Stimulated activated CD4-positive, alpha-beta T cell treated with anti-CD3 and anti-CD28 coated beads, Interleukin-1b, Interleukin-23, amount 100 ng/mL, for 4 hours (primary cell): ENCODE data around the gene CLCA2.

Experiments used
- DNase-seq, 2 donors: peaks; one replicate each; pipeline ENCODE4 v3.0.0-alpha.2; 2020; ENCODE audit warnings: low read depth in 2 of 2

Gene CLCA2

DNA sequence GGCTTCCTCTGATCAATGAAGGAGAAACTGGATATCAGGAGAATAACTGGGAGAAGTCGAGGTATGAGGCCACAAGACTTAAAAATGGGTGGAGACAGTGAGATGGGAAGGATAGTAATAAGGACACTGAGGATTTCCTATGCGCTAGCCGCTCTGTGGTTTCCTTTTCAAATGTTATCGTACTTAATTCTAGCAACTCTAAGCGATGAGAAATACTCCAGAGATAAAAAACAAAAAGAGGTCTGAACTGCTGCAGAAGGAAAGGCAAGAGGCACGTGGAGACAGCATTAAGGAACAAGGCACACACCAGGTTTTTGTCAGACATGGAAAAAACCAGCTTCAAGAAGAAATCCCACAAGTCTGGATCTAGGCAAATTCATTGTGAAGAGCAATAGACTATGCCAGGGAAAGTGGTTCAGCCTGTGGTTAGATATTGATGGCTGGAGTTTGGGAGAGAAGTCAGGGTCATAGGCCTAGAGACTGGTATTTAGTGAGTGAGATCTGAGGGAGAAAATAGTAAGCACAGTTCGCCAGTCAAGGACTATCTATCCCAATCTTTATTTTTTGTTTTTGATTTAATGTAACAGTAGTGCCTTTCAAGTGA lies 5.3 kb downstream of the CLCA2 start:
- no peak for DNase-seq

DNA sequence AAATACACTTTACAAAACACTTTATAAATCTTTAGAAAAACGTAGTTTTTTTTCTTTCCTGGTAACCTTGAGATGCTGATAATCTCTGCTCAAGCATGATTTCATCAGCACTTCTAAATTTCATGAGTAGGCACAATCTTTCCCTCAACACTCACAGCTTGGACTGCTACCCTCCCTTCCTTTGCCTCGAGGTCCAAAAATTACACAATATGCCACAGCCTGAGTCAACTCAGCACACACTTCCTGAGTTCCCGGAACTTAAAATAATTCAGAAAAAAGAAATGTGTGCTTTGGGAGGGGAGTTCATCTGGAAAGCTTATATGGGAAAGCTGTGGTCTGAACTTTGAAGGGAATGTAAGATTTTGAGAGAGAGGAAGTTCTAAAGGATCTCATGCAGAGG lies 5.9 kb downstream of the CLCA2 start:
- no peak for DNase-seq

DNA sequence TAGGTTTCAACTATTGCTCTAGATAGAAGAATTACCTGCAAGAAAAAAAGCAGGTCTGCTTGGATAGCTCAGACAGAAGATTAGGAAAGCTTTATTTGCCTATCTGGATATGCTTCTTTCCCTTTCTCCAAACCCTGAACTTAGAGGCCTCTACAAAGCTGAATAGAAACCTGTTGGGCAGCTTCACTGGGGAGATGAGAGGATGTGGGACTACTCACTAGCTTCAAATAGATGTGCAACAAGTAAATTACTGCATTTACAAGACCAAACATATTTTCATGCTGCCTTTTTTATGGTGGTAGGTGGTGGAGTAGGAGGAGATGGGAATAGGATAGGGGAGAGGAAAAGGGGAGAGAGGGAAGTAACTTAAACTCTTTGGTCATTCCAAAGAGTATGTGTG lies 6.4 kb downstream of the CLCA2 start:
- DNase-seq, result no peak

DNA sequence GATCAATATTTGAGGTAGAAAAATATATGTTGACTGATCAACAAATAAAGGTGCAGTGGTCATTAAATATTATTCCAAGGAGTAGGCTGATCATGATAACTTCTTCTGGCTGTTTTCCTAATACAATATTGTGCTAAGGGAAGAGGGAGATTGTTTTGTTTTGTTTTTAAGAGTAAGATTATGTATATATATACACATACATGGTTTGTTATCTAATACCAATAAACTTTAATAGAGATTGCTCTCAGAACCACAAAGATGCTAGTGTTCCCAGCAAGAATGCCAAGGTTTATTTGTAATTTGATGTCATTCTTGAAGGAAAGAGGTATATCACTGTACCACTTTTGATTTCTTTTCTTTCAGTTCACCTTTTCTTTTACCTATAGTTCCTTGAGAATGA lies 10.1 kb downstream of the CLCA2 start:
- no peak for DNase-seq

DNA sequence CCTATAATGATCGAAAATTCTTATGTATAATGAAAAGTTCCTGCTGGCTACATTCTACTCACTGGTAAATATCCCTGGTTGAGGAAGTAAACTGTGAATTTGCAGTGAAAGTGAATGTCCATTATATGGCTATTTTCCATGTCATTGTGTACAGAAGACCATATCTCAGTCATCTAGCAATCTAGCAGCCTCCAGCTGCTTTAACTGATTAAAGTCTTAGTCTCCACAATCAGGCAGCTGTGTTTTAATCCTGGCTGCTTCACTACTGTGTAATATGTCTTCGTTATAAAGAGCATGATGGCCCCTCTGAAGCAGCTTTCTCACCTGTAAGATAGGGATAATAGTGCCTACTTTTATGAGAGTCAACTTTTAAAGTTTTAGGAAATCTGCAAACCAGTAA lies 11.4 kb downstream of the CLCA2 start:
- no peak for DNase-seq

DNA sequence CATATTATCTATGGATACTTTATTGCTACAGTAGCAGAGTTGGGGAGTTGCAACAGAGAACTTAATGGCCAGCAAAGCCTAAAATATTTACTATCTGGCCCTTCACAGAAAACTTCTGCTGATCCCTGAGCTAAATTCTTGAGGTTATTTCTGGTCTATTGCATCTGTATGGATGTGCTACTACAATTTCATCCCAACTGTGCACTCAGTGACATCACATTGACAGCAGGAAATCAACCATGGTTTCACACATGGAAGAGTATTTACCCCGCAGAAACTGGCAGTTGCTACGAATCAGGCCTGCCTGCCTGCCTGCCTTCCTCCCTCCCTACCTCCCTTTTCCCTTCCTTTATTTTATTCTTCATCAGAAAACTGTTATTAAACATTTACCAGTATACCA lies 12.1 kb downstream of the CLCA2 start:
- no peak for DNase-seq

DNA sequence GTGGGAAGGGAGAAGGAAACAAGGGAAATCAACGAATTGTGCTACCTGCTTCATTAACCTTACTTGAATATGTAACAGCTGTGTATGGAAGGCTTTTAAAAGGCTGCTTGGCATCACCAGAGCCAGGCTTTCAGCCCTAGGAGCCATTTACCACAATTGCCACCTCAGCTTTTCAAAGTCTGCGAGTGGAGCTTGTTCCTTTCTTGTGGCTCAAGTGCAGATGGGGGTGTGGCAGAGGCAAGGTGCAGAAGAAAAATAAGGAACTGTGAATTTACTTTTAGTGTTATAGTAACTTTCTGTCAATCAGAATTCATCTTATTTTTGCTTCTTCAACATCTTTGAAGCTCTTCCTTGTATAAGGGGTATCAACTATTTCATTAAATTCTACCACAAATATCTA lies 17.6 kb downstream of the CLCA2 start:
- DNase-seq, result no peak

DNA sequence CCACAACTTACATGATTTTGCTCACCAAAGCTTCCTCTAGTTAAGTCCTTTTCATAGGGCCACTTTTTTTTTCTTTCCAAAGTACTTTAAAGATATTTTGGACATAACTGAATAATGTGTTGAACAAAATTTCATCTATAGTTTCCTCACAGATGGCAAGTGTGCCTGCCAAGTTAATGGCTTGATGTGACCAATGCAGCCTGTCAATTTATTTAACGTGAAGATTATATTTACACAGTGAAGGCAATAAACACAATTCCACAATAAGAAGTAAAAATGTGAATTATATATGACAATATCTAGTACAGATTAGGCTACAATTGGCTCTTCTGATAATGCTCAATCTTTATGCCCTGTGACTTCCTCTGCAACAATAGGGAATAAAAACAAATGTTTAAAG lies 18.0 kb downstream of the CLCA2 start:
- DNase-seq, result no peak

DNA sequence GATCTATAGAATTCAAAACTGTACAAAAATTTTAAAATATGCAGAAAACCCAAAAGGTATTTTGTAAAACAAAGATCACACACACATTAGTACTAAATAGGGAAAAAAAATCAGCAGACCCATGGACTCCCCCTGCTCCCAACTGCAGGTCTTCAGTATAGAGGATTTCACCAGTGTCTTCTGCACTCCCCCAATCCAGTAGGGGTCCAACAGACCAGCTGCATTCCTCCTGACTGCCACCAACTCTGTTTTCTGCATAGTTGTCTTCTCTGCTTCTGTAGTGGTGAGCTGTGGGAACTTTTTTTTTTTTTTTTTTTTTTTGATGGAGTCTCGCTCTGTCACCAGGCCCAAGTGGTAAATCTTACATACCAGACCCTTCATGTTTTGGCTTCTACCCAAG lies 21.9 kb downstream of the CLCA2 start:
- no peak for DNase-seq

DNA sequence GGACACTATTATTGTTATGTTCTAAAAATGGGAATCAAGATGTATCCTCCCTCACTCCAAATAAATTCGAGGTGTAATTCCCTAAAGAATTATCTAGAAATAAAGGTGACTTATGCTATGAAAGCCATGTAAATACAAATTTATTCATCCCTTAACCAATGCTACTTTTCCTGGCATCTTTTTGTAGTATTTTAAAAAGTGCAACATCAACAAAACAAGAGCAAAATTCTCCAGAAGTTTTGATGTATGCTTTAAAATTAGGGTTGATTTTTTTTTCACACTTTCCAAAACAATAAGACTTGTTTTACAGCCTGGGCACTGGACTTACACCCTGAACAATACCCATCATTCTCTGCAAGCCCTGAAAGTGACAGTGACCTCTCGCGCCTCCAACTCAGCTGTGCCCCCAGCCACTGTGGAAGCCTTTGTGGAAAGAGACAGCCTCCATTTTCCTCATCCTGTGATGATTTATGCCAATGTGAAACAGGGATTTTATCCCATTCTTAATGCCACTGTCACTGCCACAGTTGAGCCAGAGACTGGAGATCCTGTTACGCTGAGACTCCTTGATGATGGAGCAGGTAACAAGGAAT lies 23.3 kb downstream of the CLCA2 start:
- DNase-seq, result no peak

DNA sequence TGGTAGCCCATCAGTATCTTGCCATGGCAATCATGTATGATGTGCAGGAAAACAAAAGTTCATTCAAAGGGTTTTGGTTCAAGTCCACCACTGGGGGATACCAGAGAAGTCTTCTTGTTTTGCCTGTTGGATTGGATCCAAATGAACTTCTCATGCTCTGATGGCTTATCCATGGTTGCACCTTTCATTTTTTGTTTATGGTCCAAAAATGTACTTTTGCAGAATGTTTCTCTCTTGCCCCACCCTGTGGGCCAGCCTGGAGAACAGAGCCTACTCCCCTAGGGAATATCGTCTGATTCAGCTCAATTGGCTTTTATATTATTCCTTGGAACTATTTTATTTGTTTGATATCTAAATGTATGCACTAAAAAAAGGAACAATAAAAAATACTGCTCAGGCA lies 24.7 kb downstream of the CLCA2 start:
- DNase-seq, result no peak

DNA sequence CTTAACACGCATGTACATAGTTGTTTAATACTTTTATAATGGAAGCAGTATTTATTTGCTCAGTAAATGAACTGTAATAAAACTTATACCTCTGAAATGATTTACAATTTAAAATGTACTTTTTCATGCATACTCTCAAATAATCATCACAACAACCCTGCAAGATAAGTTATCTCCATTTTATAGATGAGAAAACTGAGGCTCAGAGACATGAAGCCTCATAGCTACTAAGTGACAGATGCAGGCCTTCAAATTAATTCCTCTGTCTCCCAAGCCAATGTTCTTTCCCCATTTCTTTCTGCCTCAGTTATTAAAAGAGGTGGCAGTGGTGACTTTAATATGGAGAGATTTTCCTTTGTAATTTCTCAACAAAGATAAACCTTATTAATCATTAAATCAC lies 25.1 kb downstream of the CLCA2 start:
- no peak for DNase-seq

DNA sequence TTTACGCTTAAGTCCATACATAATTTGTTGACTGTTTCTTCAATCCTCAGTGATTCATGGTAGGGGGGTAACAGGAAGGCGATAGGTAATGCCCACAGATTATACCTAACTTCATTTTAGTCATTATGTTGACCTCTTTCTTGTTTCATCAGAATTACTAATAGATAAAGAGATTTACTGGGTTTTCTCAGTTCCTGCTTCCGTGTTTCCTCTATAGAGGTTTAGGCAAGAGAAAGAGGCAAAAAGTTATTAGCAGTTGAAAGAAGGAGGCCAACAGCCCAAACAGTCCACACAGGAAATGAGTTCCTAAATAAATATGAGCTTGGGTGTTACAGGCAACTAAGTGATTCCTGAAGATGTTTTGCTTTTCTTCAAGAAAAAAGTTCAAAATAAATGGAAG lies 26.9 kb downstream of the CLCA2 start:
- DNase-seq, result no peak

DNA sequence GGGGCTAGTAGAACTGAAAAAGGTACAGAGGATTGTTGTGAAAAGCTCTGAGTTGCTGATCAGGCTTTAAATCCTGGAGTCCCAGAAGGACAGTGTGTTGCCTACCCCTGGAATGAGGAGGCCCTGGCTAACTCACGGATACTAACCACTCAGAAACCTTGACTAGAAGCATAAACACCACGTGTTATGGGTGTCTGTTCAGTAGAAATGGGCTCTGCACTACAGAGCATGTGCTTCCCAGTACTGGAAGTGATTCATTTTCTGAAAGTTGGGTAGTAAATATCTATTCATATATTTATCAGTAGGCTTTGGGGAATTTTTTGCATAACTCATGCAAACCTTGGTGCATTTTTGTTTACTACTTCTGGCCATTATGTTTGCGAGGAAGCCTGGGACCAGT lies 29.7 kb downstream of the CLCA2 start:
- no peak for DNase-seq

DNA sequence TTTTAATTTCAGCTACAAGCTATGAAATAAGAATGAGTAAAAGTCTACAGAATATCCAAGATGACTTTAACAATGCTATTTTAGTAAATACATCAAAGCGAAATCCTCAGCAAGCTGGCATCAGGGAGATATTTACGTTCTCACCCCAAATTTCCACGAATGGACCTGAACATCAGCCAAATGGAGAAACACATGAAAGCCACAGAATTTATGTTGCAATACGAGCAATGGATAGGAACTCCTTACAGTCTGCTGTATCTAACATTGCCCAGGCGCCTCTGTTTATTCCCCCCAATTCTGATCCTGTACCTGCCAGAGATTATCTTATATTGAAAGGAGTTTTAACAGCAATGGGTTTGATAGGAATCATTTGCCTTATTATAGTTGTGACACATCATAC lies 31.1 kb downstream of the CLCA2 start:
- DNase-seq, result no peak

DNA sequence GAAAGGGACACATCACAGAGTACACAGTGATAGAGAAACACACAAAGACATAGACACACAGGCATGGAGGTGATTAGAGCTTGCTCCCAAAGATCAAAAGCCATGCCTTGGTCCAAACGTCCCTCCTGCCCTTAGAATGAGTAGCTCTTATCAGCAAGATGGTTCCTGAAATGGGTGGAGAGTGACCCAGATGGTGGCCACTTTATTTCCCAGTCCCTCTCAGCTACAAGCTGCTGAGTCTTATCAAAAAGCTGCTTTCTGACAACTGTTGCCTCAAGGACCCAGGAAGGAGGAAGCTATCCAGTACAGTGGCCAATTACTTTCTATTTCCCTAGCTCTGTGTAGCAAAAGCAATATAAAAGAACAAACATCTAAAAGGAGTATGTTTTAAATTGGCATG lies 37.0 kb downstream of the CLCA2 start:
- DNase-seq, result no peak

DNA sequence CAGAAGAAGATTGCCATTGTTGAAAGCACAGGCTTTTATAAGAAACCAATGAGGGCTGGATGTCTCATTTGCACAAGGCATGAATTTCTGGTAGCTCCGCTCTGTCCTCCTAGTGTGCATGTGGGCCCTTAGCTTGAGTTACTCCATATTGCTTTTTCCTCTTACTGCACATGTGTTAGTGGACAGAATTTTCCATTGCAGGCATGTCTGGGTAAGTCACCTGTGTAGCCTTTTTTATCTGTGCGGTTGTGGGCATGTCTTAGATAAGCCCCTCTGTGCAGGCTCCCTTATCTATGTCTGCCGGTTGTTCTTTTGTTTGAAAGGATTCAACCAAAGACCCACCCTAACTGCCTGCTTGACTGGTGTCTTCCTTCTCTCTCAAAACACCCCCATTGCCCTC lies 37.5 kb downstream of the CLCA2 start:
- no peak for DNase-seq

DNA sequence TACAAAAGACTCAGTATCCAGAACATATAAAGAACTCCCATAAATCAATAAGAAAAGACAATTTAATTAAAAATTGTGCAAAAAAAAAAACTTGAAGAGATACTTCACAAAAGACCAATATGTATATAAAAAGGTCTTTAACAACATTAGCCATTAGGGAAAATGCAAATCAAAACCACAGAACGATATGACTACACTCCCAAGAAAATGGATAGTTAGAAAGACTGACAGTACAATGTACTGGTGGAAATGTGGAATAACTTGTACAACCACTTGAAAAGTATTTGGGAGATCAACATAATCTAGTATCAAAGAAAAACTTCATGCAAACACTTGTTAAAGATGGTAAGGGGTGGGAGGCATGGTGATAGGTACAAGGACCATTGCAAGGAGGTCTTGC lies 40.8 kb downstream of the CLCA2 start:
- DNase-seq, result no peak

DNA sequence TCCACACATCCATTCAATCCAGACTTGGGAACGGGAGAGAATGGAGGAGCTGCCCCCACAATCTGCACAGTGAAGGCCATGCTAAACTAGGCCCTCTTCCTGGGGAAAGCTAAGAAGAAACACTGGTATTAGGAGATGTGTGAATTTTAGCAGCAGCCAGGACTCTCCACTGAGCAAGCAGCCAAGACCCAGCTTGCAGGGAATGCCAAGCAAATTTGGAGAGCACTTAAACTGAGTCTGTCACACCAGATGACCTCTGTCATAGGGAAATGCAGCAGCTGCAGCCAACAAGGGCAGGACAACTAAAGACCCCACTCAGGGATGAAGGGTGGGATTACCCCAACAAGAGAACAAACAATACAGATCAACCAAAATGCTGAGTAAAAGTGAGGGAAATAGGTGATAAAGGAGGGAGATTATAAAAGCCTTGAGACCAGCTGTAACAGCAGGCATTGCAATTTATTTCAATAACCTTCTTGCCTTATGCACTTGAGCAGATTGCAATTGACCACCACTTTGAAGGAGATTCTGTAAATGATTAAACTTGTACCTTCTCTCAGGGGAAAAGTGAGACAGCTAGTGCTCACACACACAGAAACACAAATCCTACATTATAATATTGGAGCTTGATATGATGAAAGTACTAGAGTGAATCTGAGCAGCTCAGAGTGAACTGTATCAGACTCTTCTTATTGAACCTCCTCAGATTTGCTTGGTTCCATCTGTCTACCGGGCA lies 42.3 kb downstream of the CLCA2 start:
- no peak for DNase-seq

DNA sequence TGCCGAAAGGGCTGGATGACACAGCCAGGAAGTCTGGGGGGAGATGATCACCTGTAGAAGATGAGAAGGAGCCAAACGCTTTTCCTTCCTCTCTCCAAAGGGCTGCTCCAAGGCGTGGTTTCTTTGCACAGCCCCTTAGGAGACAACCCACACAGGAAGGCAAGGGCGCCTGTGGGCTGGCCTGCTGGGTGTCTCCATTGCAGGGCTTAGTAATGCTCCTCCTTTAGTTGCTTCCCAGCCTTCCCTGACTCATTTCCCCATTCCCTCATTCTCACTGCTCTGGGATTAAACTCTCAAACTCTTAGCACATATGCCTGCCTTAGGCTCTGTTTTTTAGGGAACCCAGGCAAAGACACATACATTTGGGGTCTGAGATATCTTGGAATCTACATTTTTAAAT lies 43.0 kb downstream of the CLCA2 start:
- no peak for DNase-seq

DNA sequence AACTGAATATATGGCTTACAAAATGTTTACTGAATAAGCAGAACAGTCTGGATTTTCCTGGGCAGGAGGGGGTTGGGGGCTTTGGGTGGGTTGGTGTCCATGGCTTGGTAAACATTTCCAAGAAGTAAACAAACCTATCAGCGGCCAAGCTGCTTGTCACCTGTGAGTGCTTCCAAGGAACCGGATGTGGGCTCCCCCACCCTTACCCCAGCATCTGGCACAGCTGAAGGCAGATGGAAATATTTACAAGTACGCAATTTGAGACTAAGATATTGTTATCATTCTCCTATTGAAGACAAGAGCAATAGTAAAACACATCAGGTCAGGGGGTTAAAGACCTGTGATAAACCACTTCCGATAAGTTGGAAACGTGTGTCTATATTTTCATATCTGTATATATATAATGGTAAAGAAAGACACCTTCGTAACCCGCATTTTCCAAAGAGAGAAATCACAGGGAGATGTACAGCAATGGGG lies 44.6 kb downstream of the CLCA2 start, which contains the start of gene CLCA1:
Gene CLCA1 (plus strand): TSS at position 427 of the 477 bp plus-strand sequence. CDS start 45 bp downstream, at position 472.
- DNase-seq, result no peak

DNA sequence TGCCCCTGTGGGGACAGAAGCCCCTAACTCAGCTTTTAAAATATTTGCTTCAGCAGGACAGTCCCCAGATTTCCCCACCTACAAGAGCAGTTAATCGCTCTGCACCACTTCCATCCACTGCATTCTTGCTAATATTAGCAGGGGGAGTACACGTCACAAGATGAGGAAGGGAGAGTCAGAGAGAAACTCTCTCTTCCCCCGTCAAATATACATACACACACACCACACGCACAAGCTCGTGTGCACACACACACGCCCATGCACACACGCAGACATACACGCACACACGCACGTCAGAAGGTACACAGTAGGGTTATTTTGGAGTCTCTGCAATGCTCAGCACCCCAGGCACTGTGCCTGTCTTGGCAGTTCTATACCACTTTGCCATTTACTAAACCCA lies 46.9 kb downstream of the CLCA2 start:
- no peak for DNase-seq

DNA sequence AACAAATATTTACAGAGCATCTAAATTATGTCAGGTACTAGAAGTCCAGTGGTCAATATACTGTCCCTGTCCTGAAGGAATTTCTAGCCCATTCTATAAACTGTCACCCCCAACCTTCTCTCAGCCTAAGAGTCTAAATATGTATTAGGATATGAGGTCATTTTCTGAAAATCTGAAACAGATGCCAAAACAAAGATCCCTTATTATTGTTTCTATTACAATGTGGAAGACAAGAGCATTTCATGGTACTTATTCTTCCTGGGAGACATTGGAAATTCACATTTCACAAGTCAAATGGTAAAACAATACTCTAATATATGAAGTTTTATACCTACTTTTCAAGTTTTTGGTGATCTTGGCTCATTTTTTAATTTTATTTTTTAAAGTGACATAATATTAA lies 47.3 kb downstream of the CLCA2 start:
- no peak for DNase-seq
